GM19023 (cell line): Measurements from ENCODE around the gene SLC38A5.

ENCODE experiments used
- ATAC-seq: cut with Tn5 transposase; IDR thresholded peaks from one replicate; pipeline ENCODE4 v1.9.1; 2021; ENCODE audit warnings: mild to moderate bottlenecking, moderate library complexity; ENCODE audit not compliant: unreplicated experiment

SLC38A5 gene

GRCh38 chrX:48492293-48492910 lies 22.3 kb upstream of the SLC38A5 start:
- no peak for ATAC-seq

DNA sequence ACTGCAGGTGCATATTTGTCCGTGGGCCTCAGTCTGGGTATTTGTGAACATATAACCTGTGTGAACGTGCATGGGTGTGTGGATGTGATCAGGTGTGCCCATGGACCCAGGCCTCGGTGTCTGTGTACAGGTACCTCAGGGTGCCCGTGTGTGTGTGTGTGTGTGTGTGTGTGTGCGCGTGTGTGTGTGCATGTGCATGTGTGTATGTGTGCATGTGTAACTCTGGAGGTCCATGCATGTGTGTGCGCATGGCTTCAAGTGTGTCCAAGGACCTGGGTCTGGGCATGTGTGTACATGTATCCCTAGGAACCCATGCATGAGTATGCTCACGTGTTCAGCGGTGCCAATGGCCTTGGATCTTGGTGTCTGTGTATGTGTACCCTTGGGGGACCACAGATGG lies 21.7 kb upstream of the SLC38A5 start:
- no peak for ATAC-seq

DNA sequence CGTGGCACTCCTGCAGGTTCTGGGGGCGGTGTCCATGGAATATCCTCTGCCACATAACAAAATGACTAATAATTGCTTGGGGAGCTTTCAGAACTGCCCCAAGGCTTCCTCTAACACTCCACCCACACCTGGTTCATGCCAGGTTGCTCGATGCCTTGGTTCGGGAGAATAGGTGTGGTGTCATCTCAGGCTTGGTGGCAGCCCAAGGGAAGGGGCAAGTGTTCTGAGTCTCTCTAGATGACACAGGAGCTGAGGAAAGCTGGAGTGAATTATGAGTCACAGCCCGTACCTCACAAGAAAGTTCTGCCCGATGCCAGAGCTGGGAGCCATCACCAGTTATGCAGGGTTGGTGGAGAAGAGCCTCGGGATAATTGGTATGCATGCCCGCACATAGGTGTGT lies 20.6 kb upstream of the SLC38A5 start:
- ATAC-seq, result no peak

DNA sequence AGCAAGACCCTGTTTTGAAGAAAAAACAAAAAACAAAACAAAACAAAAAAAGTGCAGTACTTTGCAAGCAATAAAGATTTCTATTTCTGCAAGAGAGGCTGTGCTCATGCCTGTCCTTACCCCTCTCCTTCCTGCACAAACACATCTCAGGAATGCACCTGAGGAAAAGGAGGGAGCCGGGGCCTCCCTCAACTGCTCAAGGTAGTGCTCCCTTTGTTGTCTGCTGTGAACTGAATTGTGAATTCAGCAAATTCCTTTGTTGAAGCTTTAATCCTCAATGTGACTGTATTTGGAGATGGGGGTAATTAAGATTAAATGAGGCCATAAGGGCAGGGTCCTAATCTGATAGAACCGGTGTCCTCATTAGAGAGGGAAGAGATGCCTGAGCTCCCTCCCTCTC lies 19.8 kb upstream of the SLC38A5 start:
- no peak for ATAC-seq

GRCh38 chrX:48489296-48489695 lies 19.2 kb upstream of the SLC38A5 start:
- no peak for ATAC-seq

GRCh38 chrX:48488034-48488433 lies 18.0 kb upstream of the SLC38A5 start:
- ATAC-seq, result no peak

DNA sequence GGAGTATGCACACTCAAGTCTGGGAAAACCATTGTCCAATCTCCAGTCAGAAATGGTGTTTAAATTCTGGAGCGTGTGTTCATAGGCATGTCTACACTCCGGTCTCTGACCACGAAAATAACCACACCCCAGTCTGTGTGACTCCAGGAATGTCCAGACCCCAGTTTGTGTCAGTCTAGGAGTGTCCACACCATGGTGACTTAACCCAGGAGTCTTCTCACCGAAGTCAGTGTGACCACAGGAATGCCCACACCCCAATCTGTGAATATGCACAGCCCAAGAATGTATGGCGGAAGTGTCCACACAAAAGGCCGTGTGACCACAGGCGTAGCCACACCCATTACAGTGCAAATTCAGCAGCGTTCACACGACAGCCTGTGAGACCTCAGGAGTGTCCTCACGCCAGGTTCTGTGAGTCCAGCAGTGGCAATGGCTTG lies 17.3 kb upstream of the SLC38A5 start:
- no peak for ATAC-seq

- ATAC-seq, result no peak
Observed at GRCh38 chrX:48482526-48482925, 12.5 kb upstream of the SLC38A5 start.

GRCh38 chrX:48480583-48480982 lies 10.5 kb upstream of the SLC38A5 start:
- ATAC-seq, result no peak

DNA sequence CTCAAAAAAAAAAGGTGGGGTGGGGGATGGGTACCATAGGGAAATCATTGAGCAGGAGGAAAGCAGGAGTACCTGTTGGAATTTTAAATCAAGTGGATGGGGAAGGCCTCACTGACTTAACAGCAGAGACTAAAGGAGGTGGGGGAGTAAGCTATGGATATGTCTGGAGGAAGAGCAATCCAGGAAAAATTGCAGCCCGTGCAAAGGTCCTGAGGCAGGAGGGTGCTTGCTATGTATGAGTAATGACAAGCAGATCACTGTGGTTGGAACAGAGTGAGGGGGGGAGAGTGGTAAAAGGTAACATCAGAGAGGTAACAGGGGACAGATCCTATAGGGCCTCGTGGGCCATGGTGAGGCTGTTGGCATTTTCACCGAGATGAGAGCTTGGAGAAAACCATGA lies 10.1 kb upstream of the SLC38A5 start:
- ATAC-seq, result no peak

DNA sequence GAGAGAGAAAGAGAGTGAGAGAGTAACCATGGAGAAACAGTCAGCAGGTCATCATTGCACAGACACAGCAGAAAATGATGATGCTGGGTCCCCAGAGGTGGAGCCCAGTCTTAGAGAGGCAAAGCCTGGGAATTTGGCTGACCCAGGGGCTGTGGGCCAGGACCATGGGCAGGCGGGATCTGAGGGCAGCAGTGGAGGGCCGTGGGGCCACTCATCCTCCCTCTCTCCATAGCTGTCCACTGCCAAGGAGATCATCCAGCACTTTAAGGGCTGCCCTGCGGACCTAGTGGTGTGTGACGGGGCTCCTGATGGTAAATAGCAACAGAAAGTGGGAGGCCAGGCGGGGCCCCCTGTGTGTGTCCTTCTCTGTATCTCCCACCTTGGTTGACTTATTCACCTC lies 8.7 kb upstream of the SLC38A5 start:
- ATAC-seq, result no peak

- no peak for ATAC-seq
Observed at GRCh38 chrX:48477960-48478755, 8.1 kb upstream of the SLC38A5 start.

DNA sequence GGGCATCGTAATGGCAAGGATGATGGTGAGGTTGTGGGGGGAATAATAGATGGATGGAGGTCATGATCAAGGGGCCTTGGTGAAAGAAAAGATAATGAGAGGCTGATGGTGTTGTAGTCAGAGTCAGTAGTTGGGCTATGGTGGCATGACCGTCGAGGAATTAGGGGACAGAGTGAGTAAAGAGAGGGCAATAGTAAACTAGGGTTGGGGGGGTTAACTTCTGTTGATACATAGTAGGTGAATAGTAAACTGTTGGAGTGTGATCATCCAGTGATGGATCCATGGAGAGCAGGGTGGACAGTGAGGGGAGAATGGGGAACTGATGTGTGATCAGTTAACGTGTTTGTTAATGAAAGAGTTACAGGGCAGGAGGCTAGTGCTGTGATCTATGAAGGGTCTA lies 6.9 kb upstream of the SLC38A5 start:
- no peak for ATAC-seq

DNA sequence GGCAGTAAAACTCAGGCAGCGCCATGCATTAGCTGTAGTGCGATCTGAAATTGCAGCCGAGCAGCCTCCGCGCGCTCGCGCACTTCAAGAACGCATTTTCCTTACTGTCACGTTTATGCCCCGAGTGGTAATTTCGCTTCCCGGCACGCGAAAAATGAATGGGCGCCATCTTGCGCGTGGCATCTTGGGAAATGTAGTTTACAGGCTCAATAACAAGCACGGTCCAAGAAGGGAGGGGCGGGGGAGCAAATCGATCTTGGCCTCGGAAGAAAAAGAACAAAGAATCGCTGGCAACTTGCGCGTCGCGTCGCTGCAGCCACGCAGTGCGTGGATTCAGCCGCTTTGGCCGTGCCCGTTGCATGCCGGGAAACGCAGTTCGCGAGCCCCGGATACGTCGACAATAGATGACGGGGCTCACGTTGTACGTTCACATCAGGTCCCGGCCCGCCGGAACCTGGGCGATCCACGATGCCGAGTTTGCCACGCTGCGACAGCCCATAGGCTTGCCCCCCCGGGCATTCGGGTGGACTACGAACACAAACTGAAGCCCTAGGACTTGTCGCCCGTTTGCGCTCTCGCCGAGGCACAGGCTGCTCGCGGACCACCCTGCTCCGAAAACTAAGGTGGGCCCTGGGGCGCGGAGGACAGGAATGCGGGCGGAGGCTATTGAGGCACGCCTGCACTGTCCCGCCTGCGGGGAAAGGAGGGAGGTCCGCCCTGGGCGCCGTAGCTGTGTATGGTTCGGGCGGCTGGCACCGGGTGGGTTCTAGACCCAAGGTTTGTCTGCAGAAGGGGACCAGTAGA lies 5.9 kb upstream of the SLC38A5 start, which contains the start of gene FTSJ1:
FTSJ1 (plus strand) TSS at position 426 of the 804 bp plus-strand sequence. CDS start 1,849 bp downstream, outside the sequence.
- peak; percentile 83 for ATAC-seq

- ATAC-seq, result no peak
Observed at GRCh38 chrX:48475296-48475695, 5.2 kb upstream of the SLC38A5 start.

DNA sequence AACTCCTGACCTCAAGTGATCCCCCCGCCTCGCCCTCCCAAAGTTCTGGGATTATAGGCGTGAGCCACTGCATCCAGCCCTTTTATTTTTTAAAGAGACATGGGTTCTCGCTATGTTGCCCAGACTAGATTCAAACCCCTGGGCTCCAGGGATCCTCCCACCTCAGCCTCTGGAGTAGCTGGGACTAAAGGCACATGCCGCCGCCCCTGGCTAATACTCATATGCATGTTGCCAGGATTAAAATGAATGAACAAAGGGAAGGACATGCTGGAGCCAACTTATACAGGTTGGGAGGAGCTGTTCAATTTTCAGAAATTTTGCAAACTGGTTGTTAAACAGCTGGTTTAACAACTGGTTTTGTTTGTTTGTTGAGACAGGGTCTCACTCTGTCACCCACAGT lies 4.5 kb upstream of the SLC38A5 start:
- ATAC-seq, result no peak

DNA sequence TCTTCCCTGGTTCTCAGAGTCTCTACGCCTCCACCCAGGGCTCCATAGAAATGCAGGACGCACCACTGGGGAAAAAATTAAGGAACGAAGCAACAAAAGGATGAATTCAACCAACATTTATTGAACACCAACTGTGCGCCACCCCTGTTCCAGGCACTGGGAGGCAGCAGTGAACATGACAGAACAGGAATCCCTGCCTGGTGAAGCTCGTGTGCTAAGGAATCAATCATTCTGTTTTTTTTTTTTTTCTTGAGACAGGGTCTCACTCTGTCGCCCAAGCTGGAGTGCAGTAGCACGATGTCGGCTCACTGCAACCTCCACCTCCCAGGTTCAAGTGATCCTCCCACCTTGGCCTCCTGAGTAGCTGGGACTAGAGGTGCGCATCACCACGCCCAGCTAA lies 4.1 kb upstream of the SLC38A5 start:
- no peak for ATAC-seq

DNA sequence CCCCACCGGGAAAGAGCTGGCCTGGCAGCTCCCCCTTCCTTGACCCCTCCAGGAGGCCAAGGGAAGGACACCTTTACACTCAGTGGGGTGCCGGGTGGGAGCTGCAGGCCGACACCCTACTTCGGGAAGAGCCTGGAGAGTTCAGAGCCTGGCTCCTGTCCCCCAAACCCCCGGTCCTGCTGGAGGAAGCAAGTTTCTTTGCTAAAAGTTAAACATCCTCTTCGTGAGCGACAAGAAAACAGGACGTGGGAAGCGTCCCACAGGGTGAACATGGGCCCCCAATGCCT lies 3.6 kb upstream of the SLC38A5 start:
- no peak for ATAC-seq

DNA sequence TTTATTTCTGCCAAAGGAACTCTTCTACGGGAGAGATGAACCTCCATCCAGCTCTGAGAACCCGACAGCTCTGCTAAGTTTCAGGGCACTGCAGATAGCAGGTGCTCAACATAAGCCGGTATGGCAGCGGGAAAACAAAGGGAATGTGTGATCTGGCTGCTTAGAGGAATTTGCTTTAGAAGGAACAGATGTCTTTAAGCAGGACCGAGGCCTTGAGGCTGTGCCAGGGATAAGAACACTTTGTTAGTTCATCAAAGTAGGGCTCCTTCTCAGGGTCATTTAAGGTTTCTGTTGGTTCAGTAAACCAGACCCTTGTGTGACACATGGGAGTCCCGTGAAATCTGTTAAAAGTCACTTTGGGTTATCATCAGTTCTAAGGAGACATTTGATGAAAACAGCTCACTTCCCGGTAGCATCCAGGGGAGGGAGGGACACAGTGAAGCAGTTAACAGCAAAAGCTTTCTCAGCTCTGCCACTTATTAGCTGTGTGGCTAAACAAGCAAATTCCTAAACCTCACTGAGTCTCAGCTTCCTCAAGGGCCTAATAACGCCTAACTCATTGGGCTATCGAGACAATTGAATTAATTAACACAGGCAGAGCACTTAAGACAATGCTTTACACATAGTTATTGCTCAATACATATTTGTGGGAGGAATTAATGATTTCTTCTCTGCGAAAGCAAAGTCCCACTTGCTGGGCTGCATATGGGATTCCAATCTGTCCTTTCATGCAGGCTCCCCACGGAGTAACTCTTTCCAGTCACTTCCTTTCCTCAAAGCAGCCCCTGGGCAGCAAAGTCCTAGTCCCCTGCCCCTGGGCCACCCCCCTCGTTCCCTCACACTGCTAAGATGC lies 3.0 kb upstream of the SLC38A5 start:
- no peak for ATAC-seq

DNA sequence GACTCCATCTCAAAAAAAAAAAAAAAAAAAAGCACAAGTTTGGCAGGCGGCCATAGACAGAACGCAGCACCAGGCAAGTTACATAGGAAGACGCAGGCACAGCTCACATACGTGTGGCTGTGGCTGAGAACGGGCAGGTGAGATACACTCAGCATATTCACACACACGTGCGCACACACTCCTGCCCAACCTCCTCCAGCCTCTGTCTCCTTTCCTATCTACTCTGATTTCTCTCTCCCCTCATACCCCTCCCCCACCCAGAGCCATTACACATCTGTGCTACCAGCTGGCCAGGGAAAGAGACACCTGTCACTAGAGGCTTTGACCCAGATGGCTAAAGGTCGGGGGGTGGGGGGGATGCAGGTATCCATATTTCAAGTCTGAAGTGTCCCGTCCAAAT lies 2.2 kb upstream of the SLC38A5 start:
- no peak for ATAC-seq

GRCh38 chrX:48471504-48471903 lies 1.4 kb upstream of the SLC38A5 start:
- no peak for ATAC-seq
